Right hindlimb (tissue), 1 donor: ENCODE results near the gene SLC25A40.
"Not testable (repeated sequence)": the region's sequence is repeated elsewhere in the genome, so short reads cannot be mapped to it uniquely, and the experiment has no call there.

Experiments
- DNase-seq: peaks from one replicate; pipeline ENCODE4 v3.0.0-alpha.2; 2018

SLC25A40 gene

GRCh38 chr7:87866533-87866932 lies 9.6 kb downstream of the SLC25A40 start:
- not testable (repeated sequence) for DNase-seq

GRCh38 chr7:87866089-87866488 lies 10.1 kb downstream of the SLC25A40 start:
- DNase-seq = no peak

- no peak for DNase-seq
Measured at GRCh38 chr7:87858417-87859100, 17.6 kb downstream of the SLC25A40 start.

- DNase-seq = no peak
Measured at GRCh38 chr7:87853237-87853864, 22.8 kb downstream of the SLC25A40 start.

GRCh38 chr7:87852306-87852705 lies 23.9 kb downstream of the SLC25A40 start:
- DNase-seq = no peak

GRCh38 chr7:87850836-87851593 lies 25.1 kb downstream of the SLC25A40 start:
- no peak for DNase-seq

- DNase-seq = no peak
Measured at GRCh38 chr7:87837597-87837996, 38.6 kb downstream of the SLC25A40 start.

- DNase-seq = no peak
Measured at GRCh38 chr7:87833130-87833529, 43.0 kb downstream of the SLC25A40 start.

- DNase-seq = no peak
Measured at GRCh38 chr7:87831097-87831496, 45.1 kb downstream of the SLC25A40 start.

- DNase-seq = not testable (repeated sequence)
Measured at GRCh38 chr7:87828383-87828782, 47.8 kb downstream of the SLC25A40 start.

GRCh38 chr7:87825369-87825768 lies 50.8 kb downstream of the SLC25A40 start:
- DNase-seq = not testable (repeated sequence)

GRCh38 chr7:87822056-87822455 lies 54.1 kb downstream of the SLC25A40 start:
- DNase-seq = not testable (repeated sequence)

GRCh38 chr7:87818336-87818735 lies 57.8 kb downstream of the SLC25A40 start:
- no peak for DNase-seq

GRCh38 chr7:87816389-87816788 lies 59.8 kb downstream of the SLC25A40 start:
- DNase-seq = no peak

GRCh38 chr7:87810726-87811125 lies 65.4 kb downstream of the SLC25A40 start:
- DNase-seq = no peak

- DNase-seq = no peak
Measured at GRCh38 chr7:87810130-87810529, 66.0 kb downstream of the SLC25A40 start.

- no peak for DNase-seq
Measured at GRCh38 chr7:87806150-87806549, 70.0 kb downstream of the SLC25A40 start.

GRCh38 chr7:87797798-87798403 lies 78.3 kb downstream of the SLC25A40 start:
- no peak for DNase-seq

GRCh38 chr7:87797395-87797794 lies 78.8 kb downstream of the SLC25A40 start:
- no peak for DNase-seq

GRCh38 chr7:87785368-87785995 lies 90.7 kb downstream of the SLC25A40 start:
- DNase-seq = no peak

GRCh38 chr7:87784424-87784823 lies 91.7 kb downstream of the SLC25A40 start:
- DNase-seq = no peak
